HG02973 (cell line): ENCODE results near the gene LRRC49.
"Not testable (repeated sequence)": the region's sequence is repeated elsewhere in the genome, so short reads cannot be mapped to it uniquely, and the experiment has no call there.

Experiments used
- ATAC-seq: cut with Tn5 transposase; IDR thresholded peaks from one replicate; pipeline ENCODE4 v1.9.1; 2021; ENCODE audit warnings: moderate library complexity; ENCODE audit not compliant: unreplicated experiment

Gene LRRC49

GRCh38 chr15:70892002-70892911 is at the start of gene LRRC49, which contains the start of gene THAP10:
LRRC49 (plus strand) TSS chr15:70892826; CDS start chr15:70892895, 69 bp downstream.
THAP10 (minus strand) TSS chr15:70892433; CDS start chr15:70892272, 161 bp downstream.
- peak; percentile 84 for ATAC-seq

DNA sequence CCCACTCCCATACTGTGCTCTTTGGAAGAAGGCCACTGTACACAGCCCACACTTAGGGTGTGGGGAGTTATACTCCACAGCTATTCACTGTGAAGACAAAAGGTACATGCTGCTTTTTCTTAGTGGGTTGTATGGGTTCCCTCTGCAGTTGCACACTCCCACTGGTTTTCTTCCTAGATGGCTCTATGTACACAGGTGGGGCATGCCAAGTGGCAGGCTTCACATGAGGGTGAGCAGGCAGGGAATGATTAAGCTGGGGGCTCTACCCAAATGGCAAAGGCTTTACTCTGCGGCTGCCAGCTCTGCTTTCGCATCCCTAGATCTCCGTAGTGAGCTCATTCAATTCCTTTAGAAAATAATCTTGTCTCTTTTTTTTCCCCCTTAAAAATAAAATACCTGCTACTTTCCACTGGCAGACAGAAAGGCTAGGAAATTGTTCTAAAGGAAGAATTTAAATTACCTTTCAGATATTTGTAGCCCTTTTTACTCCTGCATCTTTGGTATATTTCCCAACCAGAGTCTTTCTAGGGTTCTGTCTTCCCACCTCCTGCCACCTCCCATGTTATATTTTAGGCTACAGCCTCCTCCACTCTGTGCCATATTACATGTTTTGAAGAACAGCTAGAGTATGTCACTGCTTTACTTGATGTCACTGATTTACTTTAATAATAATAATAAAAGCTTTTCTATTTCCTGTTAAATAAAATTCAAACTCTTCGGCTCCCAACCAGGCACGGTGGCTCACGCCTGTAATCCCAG is 46.8 kb upstream of the LRRC49 start:
- no peak for ATAC-seq

DNA sequence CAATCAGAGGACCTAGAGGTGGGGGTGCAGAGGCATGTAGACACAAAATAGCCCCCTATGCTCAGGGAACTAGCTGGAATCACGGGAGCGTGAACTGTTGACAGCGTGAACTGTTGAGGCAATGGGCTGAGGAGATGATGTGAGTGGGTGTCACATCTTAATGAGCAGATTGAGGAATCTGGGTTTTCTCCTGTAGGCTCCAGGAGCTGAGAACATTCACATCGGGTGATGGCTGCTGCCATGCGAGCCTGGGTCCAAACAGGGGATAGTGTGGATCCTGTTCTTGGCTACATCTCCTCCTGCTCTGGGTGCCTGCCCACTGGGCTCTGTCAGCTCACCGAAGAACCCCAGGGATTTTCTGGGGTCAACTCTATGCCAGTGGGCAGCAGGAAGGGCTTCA is 40.7 kb upstream of the LRRC49 start:
- no peak for ATAC-seq

- no peak for ATAC-seq
Observed at GRCh38 chr15:70852501-70853317, 39.9 kb upstream of the LRRC49 start.

DNA sequence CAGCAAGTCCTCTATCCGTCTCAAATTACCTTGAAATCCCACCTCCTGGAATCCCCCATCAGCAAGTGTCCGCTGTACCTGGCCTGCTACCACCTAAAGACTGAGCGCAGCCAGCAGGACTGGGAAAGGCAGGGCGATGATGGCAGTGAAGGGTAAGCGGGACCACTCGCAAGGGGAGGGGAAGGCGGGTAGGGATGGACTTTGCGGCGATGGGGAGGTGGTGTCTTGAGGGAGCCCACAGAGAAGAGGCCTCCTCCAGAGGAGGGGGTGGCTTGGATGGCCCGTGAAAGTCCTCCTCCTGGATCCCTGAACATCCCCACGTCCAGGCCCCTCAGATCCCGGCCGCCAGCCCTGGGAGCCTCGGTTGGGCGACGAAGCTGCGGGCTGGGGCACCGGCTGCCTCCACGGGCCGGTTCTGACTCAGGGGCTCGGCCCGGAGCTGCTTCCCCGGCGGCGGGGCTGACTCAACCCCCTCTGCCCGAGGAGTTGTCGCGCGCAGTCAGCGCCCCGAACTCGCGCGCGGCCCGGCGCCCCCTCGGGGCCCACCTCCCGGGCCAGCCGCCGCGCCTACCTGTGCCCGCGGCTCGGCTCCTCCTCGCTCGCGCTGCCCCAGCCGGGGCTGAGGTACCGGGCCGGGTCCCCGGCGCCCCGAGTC is 39.2 kb upstream of the LRRC49 start:
- no peak for ATAC-seq

- no peak for ATAC-seq
Observed at GRCh38 chr15:70853973-70854665, 38.5 kb upstream of the LRRC49 start, which contains the start of gene LARP6. LARP6 (minus strand) TSS chr15:70854157; CDS start chr15:70854088, 69 bp downstream.

DNA sequence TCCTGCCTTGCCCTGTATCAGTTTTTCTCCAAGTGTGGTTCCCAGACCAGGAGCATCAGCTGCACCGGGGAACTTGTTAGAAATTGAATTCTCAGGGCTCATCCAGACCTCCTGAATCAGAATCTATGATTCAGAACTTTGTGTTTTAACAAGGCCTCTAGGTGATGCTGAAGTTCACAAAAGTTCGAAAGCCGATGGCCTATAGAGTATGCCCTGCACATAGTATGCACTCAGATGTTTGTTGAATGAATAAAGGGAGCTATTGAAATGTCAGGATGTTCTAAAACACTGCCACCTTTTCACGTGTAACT is 38.0 kb upstream of the LRRC49 start:
- ATAC-seq, result no peak

DNA sequence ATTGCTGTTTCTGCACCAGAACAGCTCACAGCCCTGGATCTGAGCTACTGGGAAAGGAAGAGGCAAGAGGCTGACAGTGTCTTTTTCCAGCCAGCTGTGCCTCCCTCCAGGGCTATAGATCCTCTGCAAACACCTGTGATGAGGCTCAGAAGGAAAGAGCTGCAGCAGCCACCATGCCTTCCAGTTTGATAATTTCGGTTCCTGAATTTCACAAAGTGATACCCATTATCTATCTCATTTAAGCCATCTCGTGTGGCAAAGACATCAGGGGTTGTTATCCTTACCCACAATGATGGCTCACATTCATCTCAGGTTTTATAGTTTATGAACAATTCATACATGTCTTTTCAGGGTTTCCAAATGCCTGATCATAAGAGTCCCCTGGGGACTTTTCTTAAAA is 36.9 kb upstream of the LRRC49 start:
- no peak for ATAC-seq

GRCh38 chr15:70856177-70856883 is 36.3 kb upstream of the LRRC49 start:
- no peak for ATAC-seq

- ATAC-seq, result no peak
Observed at GRCh38 chr15:70856884-70857561, 35.6 kb upstream of the LRRC49 start.

- ATAC-seq, result no peak
Observed at GRCh38 chr15:70857562-70858285, 34.9 kb upstream of the LRRC49 start.

GRCh38 chr15:70858614-70859321 is 33.9 kb upstream of the LRRC49 start:
- not testable (repeated sequence) for ATAC-seq

GRCh38 chr15:70859322-70859908 is 33.2 kb upstream of the LRRC49 start:
- no peak for ATAC-seq

DNA sequence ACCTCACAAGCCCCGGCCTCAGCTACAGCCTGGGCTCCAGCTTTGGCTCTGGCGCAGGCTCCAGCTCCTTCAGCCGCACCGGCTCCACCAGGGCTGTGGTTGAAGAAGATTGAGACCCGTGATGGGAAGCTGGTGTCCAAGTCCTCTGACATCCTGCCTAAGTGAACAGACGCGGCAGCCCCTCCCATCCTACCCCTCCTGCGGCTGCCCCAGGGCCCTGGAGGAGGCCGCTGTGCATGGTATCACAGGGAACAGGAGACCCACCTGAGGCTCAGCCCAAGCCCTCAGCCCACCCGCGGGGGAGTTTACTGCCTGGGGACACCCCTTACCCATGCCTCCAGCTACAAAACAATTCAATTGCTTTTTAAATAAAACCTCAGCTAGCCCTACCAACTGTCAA is 32.6 kb upstream of the LRRC49 start:
- no peak for ATAC-seq

- no peak for ATAC-seq
Observed at GRCh38 chr15:70863450-70864218, 29.0 kb upstream of the LRRC49 start.

GRCh38 chr15:70866982-70867641 is 25.5 kb upstream of the LRRC49 start:
- ATAC-seq, result no peak
